ENCODE results near the gene HAX1. TPM values are rescaled to one million over a fixed set of nuclear protein-coding genes. Genes with fewer than 3 reads are reported as not detected.
"Not testable (repeated sequence)": the region's sequence is repeated elsewhere in the genome, so short reads cannot be mapped to it uniquely, and the experiment has no call there.

HAX1 gene
- polyA plus RNA-seq, 4 donors = 63.2 to 131 (median 119) TPM

DNA sequence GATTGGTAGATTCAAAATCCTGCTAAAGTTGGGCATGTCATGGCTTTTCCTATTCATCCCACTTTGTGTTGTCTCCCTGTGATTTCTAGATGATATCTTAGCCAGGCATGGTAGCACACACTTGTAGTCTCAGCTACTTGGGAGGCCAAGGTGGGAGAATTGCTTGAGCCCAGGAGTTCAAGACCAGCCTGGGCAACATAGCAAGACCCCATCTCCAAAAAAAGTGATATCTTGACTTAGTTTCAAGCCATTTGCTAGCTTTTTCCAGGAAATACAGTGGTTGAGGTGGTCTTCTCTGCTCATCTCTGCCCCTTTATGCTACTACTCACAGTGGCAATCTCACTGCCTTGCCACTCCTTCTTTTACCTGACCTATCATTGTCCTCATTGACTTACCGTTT lies 12.3 kb upstream of the HAX1 start:
- Histone ChIP-seq H3K27me3 (ENCODE audit: control insufficient read depth in 3 of 3, insufficient read depth in 3 of 3, low read length in 3 of 3) (no peaks in the 10 kb centered on the region), H3K27ac (ENCODE audit: low read depth in 1 of 3, low read length in 2 of 3) (no peak overlapping the region), H3K4me3 (ENCODE audit: low read depth in 1 of 3, low read length in 3 of 3) (no peak overlapping the region), H3K36me3 (ENCODE audit: control insufficient read depth in 3 of 3, insufficient read depth in 2 of 3, low read depth in 1 of 3, low read length in 3 of 3) (peaks cover 32 to 49% (median 43%) of the 10 kb centered on the region in 3 donors), H3K4me1 (ENCODE audit: control insufficient read depth in 3 of 3, insufficient read depth in 2 of 3, low read depth in 1 of 3, low read length in 2 of 3) (no peaks in the 10 kb centered on the region), H3K9me3 (ENCODE audit: control insufficient read depth in 2 of 2, insufficient read depth in 1 of 2, low read depth in 1 of 2, low read length in 1 of 2) (no peaks in the 10 kb centered on the region)
- no peak for FAIRE-seq
- WGBS, 3 donors = 67 to 94% (median 88%) methylated on average over 1 of the region's 1 CpG
- no peak for DNase-seq

DNA sequence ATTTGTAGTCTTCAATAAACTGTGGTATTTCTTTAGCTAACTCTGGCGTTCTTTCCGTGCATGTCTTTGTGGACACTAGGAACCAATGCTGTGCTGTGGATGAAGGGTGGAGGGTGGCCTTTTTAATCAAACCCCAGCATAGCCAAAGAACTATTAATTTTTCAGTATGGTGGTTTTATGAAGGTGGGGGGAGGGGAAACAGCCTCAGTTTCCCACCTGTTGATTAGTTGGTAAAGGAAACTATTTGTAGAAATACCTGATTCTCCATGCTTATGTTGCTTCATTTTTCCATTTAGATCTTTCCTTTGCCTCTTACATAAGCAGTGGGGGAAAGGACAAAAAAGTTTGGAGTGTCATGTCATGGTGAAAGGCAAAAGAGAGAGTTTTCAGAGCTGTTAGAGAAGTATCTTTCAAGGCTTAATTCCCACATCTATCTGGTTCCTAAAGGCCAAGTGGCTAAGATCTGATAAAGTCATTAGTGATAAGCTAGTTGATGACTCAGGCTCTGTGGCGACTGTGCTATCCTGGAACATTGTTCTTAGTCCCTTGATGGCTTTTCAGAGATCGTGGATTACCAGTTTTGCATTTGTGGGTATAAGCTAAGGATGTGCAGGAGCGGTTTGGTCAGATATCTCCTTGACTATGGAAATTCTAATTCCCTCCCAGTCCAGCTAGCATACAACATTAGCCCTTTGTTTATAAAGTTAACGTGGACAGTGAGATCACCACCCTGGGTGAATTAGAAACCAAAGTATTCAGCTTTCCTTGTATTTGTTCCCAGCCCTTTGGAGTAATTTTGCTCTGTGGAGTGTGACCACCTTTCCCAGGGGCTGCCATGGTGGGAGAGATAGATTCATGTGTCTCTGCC lies 8.7 kb upstream of the HAX1 start:
- Histone ChIP-seq H3K27me3 (ENCODE audit: control insufficient read depth in 3 of 3, insufficient read depth in 3 of 3, low read length in 3 of 3) (no peaks in the 10 kb centered on the region), H3K4me1 (ENCODE audit: control insufficient read depth in 3 of 3, insufficient read depth in 2 of 3, low read depth in 1 of 3, low read length in 2 of 3) (no peaks in the 10 kb centered on the region), H3K9me3 (ENCODE audit: control insufficient read depth in 2 of 2, insufficient read depth in 1 of 2, low read depth in 1 of 2, low read length in 1 of 2) (no peaks in the 10 kb centered on the region), H3K4me3 (ENCODE audit: low read depth in 1 of 3, low read length in 3 of 3) (no peak overlapping the region), H3K27ac (ENCODE audit: low read depth in 1 of 3, low read length in 2 of 3) (no peak overlapping the region), H3K36me3 (ENCODE audit: control insufficient read depth in 3 of 3, insufficient read depth in 2 of 3, low read depth in 1 of 3, low read length in 3 of 3) (peaks cover 25 to 47% (median 34%) of the 10 kb centered on the region in 3 donors)
- FAIRE-seq (no peak), DNase-seq (peak in 1 of 2 donors; percentile 56)
- 65 to 66% (median 66%) methylated on average over 6 of the region's 6 CpGs for WGBS, 3 donors

DNA sequence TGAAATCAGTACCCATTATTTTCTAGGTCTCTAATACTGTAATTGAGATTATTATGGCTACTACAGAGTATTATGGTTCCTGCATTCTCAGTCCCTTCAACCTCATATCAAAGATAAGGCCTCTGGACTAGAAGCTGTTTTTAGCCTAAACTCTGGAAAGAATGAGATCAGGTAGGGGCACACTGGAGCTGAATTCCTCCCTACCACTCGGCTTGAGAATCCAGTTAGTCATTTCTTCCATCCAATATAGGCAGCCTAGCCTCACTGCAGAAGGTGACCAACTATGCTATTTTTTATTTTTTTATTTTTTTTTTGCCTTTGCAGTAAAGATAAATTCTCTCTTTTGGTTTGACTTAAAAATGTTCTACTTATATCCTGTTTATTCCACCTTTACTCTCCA lies 8.0 kb upstream of the HAX1 start:
- H3K4me3 ChIP-seq (ENCODE audit: low read depth in 1 of 3, low read length in 3 of 3) = no peak overlapping the region
- FAIRE-seq (no peak), DNase-seq (no peak)
- H3K36me3 ChIP-seq (ENCODE audit: control insufficient read depth in 3 of 3, insufficient read depth in 2 of 3, low read depth in 1 of 3, low read length in 3 of 3) = peaks cover 23 to 50% (median 35%) of the 10 kb centered on the region in 3 donors
- H3K27ac ChIP-seq (ENCODE audit: low read depth in 1 of 3, low read length in 2 of 3) = no peak overlapping the region
- whole genome bisulfite sequencing, 3 donors = 63 to 82% (median 67%) methylated on average over 1 of the region's 1 CpG
- no peaks in the 10 kb centered on the region for H3K4me1 ChIP-seq (ENCODE audit: control insufficient read depth in 3 of 3, insufficient read depth in 2 of 3, low read depth in 1 of 3, low read length in 2 of 3)
- no peaks in the 10 kb centered on the region for H3K27me3 ChIP-seq (ENCODE audit: control insufficient read depth in 3 of 3, insufficient read depth in 3 of 3, low read length in 3 of 3)
- no peaks in the 10 kb centered on the region for H3K9me3 ChIP-seq (ENCODE audit: control insufficient read depth in 2 of 2, insufficient read depth in 1 of 2, low read depth in 1 of 2, low read length in 1 of 2)

DNA sequence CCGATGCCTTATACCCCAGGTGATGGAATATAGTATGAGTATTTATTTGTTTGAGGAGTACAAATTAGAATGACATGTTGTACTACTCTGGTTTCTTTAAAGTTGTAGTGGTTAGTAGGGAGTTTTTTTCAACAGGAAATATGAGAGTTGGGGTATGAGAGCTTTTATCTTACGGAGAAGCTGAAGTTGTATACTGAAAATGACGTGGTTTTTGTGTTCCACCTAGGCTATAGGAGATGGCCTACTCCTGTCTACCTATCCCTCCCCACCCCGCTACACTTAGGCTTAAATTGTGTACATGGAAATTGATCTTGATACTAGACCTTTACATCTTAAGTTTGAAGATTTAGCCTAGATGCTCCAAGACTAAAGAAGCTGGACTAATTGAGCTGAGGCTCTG lies 6.8 kb upstream of the HAX1 start:
- Histone ChIP-seq H3K9me3 (ENCODE audit: control insufficient read depth in 2 of 2, insufficient read depth in 1 of 2, low read depth in 1 of 2, low read length in 1 of 2) (no peaks in the 10 kb centered on the region), H3K27ac (ENCODE audit: low read depth in 1 of 3, low read length in 2 of 3) (peak overlapping the region in 1 of 3 donors; percentile 76), H3K27me3 (ENCODE audit: control insufficient read depth in 3 of 3, insufficient read depth in 3 of 3, low read length in 3 of 3) (no peaks in the 10 kb centered on the region), H3K36me3 (ENCODE audit: control insufficient read depth in 3 of 3, insufficient read depth in 2 of 3, low read depth in 1 of 3, low read length in 3 of 3) (peaks cover 16 to 48% (median 39%) of the 10 kb centered on the region in 3 donors), H3K4me1 (ENCODE audit: control insufficient read depth in 3 of 3, insufficient read depth in 2 of 3, low read depth in 1 of 3, low read length in 2 of 3) (no peaks in the 10 kb centered on the region), H3K4me3 (ENCODE audit: low read depth in 1 of 3, low read length in 3 of 3) (no peak overlapping the region)
- peak in 1 of 2 donors; percentile 16 for DNase-seq
- 60 to 82% (median 81%) methylated on average over 4 of the region's 4 CpGs for WGBS, 3 donors
- no peak for FAIRE-seq

DNA sequence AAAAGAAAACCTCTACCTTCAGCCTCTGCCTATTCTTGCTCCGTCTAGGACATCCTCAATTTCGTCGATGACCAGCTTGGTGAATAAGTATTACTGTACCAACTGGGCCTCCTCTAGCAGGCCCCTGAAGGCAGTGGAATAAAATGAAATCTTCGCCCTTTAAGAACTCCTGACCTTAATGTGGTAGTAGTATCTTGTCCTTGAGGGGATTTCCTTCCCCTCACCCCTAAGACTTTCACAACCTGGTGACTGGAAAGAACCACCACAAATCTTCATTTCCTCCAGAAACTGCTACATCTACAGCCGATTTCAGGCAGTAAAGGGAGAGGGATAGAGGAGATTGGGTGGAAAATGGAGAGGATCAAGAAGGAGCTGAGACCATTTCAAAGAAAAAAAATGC lies 1.6 kb upstream of the HAX1 start:
- DNase-seq (no peak), FAIRE-seq (no peak)
- Histone ChIP-seq H3K4me1 (ENCODE audit: control insufficient read depth in 3 of 3, insufficient read depth in 2 of 3, low read depth in 1 of 3, low read length in 2 of 3) (peaks cover 0 to 5% (median 0%) of the 10 kb centered on the region in 3 donors), H3K36me3 (ENCODE audit: control insufficient read depth in 3 of 3, insufficient read depth in 2 of 3, low read depth in 1 of 3, low read length in 3 of 3) (peaks cover 14 to 44% (median 33%) of the 10 kb centered on the region in 3 donors), H3K9me3 (ENCODE audit: control insufficient read depth in 2 of 2, insufficient read depth in 1 of 2, low read depth in 1 of 2, low read length in 1 of 2) (no peaks in the 10 kb centered on the region), H3K27me3 (ENCODE audit: control insufficient read depth in 3 of 3, insufficient read depth in 3 of 3, low read length in 3 of 3) (no peaks in the 10 kb centered on the region), H3K27ac (ENCODE audit: low read depth in 1 of 3, low read length in 2 of 3) (no peak overlapping the region), H3K4me3 (ENCODE audit: low read depth in 1 of 3, low read length in 3 of 3) (no peak overlapping the region)
- 86 to 92% (median 86%) methylated on average over 5 of the region's 5 CpGs for WGBS, 3 donors

DNA sequence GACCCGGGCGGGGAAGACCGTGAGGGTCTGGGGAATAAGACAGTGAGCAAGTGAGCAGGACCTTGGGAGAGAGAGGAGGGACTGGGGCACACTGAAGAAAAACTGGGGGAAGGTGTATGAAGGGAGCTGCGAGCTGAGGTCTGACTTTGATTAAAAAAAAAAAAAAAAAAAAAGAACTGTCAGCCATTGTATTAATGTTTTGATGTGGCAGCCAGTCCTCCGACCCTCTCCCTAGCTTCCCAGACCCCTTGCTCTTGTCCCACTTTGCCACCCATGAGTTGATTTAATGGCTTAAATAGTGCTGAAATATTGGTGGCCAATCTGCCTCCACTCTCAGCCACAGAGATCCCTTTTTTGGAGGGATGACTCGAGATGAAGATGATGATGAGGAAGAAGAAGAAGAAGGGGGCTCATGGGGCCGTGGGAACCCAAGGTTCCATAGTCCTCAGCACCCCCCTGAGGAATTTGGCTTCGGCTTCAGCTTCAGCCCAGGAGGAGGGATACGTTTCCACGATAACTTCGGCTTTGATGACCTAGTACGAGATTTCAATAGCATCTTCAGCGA lies 652 bp downstream of the HAX1 start:
- H3K9me3 ChIP-seq (ENCODE audit: control insufficient read depth in 2 of 2, insufficient read depth in 1 of 2, low read depth in 1 of 2, low read length in 1 of 2) = no peaks in the 10 kb centered on the region
- H3K36me3 ChIP-seq (ENCODE audit: control insufficient read depth in 3 of 3, insufficient read depth in 2 of 3, low read depth in 1 of 3, low read length in 3 of 3) = peaks cover 13 to 38% (median 24%) of the 10 kb centered on the region in 3 donors
- WGBS, 3 donors = 39 to 47% (median 44%) methylated on average over 13 of the region's 13 CpGs
- DNase-seq (no peak), FAIRE-seq (no peak)
- H3K4me3 ChIP-seq (ENCODE audit: low read depth in 1 of 3, low read length in 3 of 3) = peak overlapping the region; percentile 82 to 94 (median 89)
- no peaks in the 10 kb centered on the region for H3K27me3 ChIP-seq (ENCODE audit: control insufficient read depth in 3 of 3, insufficient read depth in 3 of 3, low read length in 3 of 3)
- peak overlapping the region; percentile 72 to 96 (median 84) for H3K27ac ChIP-seq (ENCODE audit: low read depth in 1 of 3, low read length in 2 of 3)
- H3K4me1 ChIP-seq (ENCODE audit: control insufficient read depth in 3 of 3, insufficient read depth in 2 of 3, low read depth in 1 of 3, low read length in 2 of 3) = peaks cover 0 to 5% (median 0%) of the 10 kb centered on the region in 3 donors

DNA sequence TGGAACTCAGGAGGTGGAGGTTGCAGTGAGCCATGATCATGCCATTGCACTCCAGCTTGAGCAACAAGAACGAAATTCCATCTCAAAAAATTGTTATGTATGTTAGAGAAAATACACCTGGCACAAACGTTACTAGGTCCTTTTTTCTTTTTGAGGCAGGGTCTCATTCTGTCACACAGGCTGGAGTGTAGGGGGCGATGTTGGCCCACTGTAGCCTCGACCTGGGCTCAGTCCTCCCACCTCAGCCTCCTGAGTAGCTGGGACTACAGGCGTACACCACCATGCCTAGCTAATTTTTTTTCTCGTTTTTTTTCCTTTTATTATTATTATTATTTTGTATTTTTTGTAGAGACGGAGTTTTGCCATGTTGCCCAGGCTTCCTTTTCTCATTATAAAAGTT lies 4.4 kb downstream of the HAX1 start:
- DNase-seq (no peak), FAIRE-seq (no peak)
- no peaks in the 10 kb centered on the region for H3K9me3 ChIP-seq (ENCODE audit: control insufficient read depth in 2 of 2, insufficient read depth in 1 of 2, low read depth in 1 of 2, low read length in 1 of 2)
- no peak overlapping the region for H3K4me3 ChIP-seq (ENCODE audit: low read depth in 1 of 3, low read length in 3 of 3)
- H3K27me3 ChIP-seq (ENCODE audit: control insufficient read depth in 3 of 3, insufficient read depth in 3 of 3, low read length in 3 of 3) = no peaks in the 10 kb centered on the region
- peaks cover 9 to 17% (median 9%) of the 10 kb centered on the region in 3 donors for H3K36me3 ChIP-seq (ENCODE audit: control insufficient read depth in 3 of 3, insufficient read depth in 2 of 3, low read depth in 1 of 3, low read length in 3 of 3)
- no peak overlapping the region for H3K27ac ChIP-seq (ENCODE audit: low read depth in 1 of 3, low read length in 2 of 3)
- H3K4me1 ChIP-seq (ENCODE audit: control insufficient read depth in 3 of 3, insufficient read depth in 2 of 3, low read depth in 1 of 3, low read length in 2 of 3) = peaks cover 0 to 5% (median 0%) of the 10 kb centered on the region in 3 donors
- 87 to 89% (median 89%) methylated on average over 7 of the region's 7 CpGs for WGBS, 3 donors

DNA sequence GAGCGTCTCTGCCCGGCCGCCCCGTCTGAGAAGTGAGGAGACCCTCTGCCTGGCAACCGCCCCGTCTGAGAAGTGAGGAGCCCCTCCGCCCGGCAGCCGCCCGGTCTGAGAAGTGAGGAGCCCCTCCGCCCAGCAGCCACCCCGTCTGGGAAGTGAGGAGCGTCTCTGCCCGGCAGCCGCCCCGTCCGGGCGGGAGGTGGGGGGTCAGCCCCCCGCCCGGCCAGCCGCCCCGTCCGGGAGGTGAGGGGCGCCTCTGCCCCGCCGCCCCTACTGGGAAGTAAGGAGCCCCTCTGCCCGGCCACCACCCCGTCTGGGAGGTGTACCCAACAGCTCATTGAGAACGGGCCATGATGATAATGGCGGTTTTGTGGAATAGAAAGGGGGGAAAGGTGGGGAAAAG lies 15.2 kb downstream of the HAX1 start:
- H3K4me1 ChIP-seq (ENCODE audit: control insufficient read depth in 3 of 3, insufficient read depth in 2 of 3, low read depth in 1 of 3, low read length in 2 of 3); H3K27me3 ChIP-seq (ENCODE audit: control insufficient read depth in 3 of 3, insufficient read depth in 3 of 3, low read length in 3 of 3); H3K4me3 ChIP-seq (ENCODE audit: low read depth in 1 of 3, low read length in 3 of 3); DNase-seq; FAIRE-seq; H3K36me3 ChIP-seq (ENCODE audit: control insufficient read depth in 3 of 3, insufficient read depth in 2 of 3, low read depth in 1 of 3, low read length in 3 of 3); H3K27ac ChIP-seq (ENCODE audit: low read depth in 1 of 3, low read length in 2 of 3); H3K9me3 ChIP-seq (ENCODE audit: control insufficient read depth in 2 of 2, insufficient read depth in 1 of 2, low read depth in 1 of 2, low read length in 1 of 2): not testable (repeated sequence)
- WGBS, 3 donors = 94 to 95% (median 94%) methylated on average over 4 to 29 of the region's 30 CpGs
